Smooth muscle cell (in vitro differentiated cells): ENCODE measurements around the gene WDPCP. TPM values are rescaled to one million over a fixed set of nuclear protein-coding genes. Genes with fewer than 3 reads are reported as not detected.
"Not testable (repeated sequence)": the region's sequence is repeated elsewhere in the genome, so short reads cannot be mapped to it uniquely, and the experiment has no call there.

Experiments
- DNase-seq: peaks from one replicate; lab custom pipeline; 2025; ENCODE audit not compliant: unreplicated experiment; lab: John Stamatoyannopoulos, UW
- H2AFZ ChIP-seq: fragments of 200-600 bp; sonication (generic); 2 replicates; pipeline ENCODE4 v1.6.0; 2016; ENCODE audit warnings: antibody characterized with exemption, low read depth, mild to moderate bottlenecking
- H3F3A ChIP-seq: fragments of 200-600 bp; sonication (generic); 2 replicates; pipeline ENCODE4 v1.6.0; 2017; ENCODE audit warnings: antibody characterized with exemption, low read depth
- H3K27ac ChIP-seq: fragments of 200-600 bp; sonication (generic); 2 replicates; pipeline ENCODE4 v1.5.1; 2016; ENCODE audit warnings: low read depth, mild to moderate bottlenecking
- H3K27me3 ChIP-seq: fragments of 200-600 bp; sonication (generic); 2 replicates; pipeline ENCODE4 v1.6.1; 2016; ENCODE audit warnings: low read depth, mild to moderate bottlenecking
- H3K36me3 ChIP-seq: fragments of 200-600 bp; sonication (generic); 2 replicates; pipeline ENCODE4 v1.5.1; 2016; ENCODE audit warnings: low read depth
- H3K4me1 ChIP-seq: fragments of 200-600 bp; sonication (generic); 2 replicates; pipeline ENCODE4 v1.5.1; 2016; ENCODE audit warnings: low read depth
- H3K4me2 ChIP-seq: fragments of 200-600 bp; sonication (generic); 2 replicates; pipeline ENCODE4 v1.6.0; 2016; ENCODE audit warnings: mild to moderate bottlenecking
- H3K4me3 ChIP-seq: fragments of 200-600 bp; sonication (generic); 2 replicates; pipeline ENCODE4 v1.5.1; 2016; ENCODE audit warnings: mild to moderate bottlenecking
- H3K79me2 ChIP-seq: fragments of 200-600 bp; sonication (generic); 2 replicates; pipeline ENCODE4 v1.6.0; 2016; ENCODE audit warnings: low read depth, mild to moderate bottlenecking
- H3K9ac ChIP-seq: fragments of 200-600 bp; sonication (generic); 2 replicates; pipeline ENCODE4 v1.6.0; 2016; ENCODE audit warnings: low read depth
- H3K9me3 ChIP-seq: fragments of 200-600 bp; sonication (generic); replicated peaks from 2 replicates; pipeline ENCODE4 v1.5.1; 2016; ENCODE audit warnings: low read depth
- H4K20me1 ChIP-seq: fragments of 200-600 bp; sonication (generic); 2 replicates; pipeline ENCODE4 v1.6.0; 2016; ENCODE audit warnings: low read depth
- WGBS: methylation state at CpG from one replicate; pipeline ENCODE4 v1.1.7; 2016; ENCODE audit warnings: low lambda C conversion rate; 5-methylcytosine and 5-hydroxymethylcytosine counted together
- polyA plus RNA-seq: library from polyadenylated mRNA; unstranded; fragments of >200 nt; fragmentation: Nextera tagmentation; extraction: Ambion mirVana; gene quantifications from 2 replicates; pipeline ENCODE4 v1.2.1, GENCODE V29; 2016
- total RNA-seq: library from RNA; depleted of rRNA; stranded (reverse); fragments of >200 nt; gene quantifications from 2 replicates; pipeline ENCODE4 v1.2.3, GENCODE V29; 2014
- TF ChIP-seq, protein P1 (sequence below): fragments of 200-600 bp; sonication (generic); IDR thresholded peaks from 2 replicates; pipeline ENCODE4 v1.5.1; 2017; ENCODE audit warnings: borderline replicate concordance, mild to moderate bottlenecking, antibody characterized with exemption; ENCODE audit not compliant: insufficient read depth, poor library complexity, severe bottlenecking

WDPCP gene
- total and polyA plus RNA-seq, 2 experiments from 2014 or later, result 7.5 to 8.1 TPM

GRCh38 chr2:63408530-63408929 lies 179.7 kb downstream of the WDPCP start:
- H3K79me2 ChIP-seq, result no peaks in the 10 kb centered on the region
- no peak overlapping the region for H3K4me2 ChIP-seq
- DNase-seq, result no peak
- H3K9ac ChIP-seq, result no peak overlapping the region
- no peak overlapping the region for H3K27ac ChIP-seq
- H2AFZ ChIP-seq, result no peak overlapping the region
- no peaks in the 10 kb centered on the region for H3F3A ChIP-seq
- WGBS, result 78% methylated on average over 5 of the region's 5 CpGs
- peaks cover 2% of the 10 kb centered on the region for H3K36me3 ChIP-seq
- H3K27me3 ChIP-seq, result no peaks in the 10 kb centered on the region
- no peaks in the 10 kb centered on the region for H3K4me1 ChIP-seq
- H3K9me3 ChIP-seq, result no peaks in the 10 kb centered on the region
- H4K20me1 ChIP-seq, result no peaks in the 10 kb centered on the region
- H3K4me3 ChIP-seq, result no peak overlapping the region
- TF ChIP-seq, protein P1, sequence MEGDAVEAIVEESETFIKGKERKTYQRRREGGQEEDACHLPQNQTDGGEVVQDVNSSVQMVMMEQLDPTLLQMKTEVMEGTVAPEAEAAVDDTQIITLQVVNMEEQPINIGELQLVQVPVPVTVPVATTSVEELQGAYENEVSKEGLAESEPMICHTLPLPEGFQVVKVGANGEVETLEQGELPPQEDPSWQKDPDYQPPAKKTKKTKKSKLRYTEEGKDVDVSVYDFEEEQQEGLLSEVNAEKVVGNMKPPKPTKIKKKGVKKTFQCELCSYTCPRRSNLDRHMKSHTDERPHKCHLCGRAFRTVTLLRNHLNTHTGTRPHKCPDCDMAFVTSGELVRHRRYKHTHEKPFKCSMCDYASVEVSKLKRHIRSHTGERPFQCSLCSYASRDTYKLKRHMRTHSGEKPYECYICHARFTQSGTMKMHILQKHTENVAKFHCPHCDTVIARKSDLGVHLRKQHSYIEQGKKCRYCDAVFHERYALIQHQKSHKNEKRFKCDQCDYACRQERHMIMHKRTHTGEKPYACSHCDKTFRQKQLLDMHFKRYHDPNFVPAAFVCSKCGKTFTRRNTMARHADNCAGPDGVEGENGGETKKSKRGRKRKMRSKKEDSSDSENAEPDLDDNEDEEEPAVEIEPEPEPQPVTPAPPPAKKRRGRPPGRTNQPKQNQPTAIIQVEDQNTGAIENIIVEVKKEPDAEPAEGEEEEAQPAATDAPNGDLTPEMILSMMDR, result no peak

GRCh38 chr2:63406641-63407040 lies 181.6 kb downstream of the WDPCP start:
- Histone ChIP-seq H3K79me2 (no peaks in the 10 kb centered on the region), H3K27ac (no peak overlapping the region), H2AFZ (no peak overlapping the region), H3K27me3 (no peaks in the 10 kb centered on the region), H3F3A (no peaks in the 10 kb centered on the region), H3K9me3 (no peaks in the 10 kb centered on the region), H4K20me1 (no peaks in the 10 kb centered on the region), H3K4me3 (no peak overlapping the region), H3K9ac (no peak overlapping the region), H3K36me3 (peaks cover 3% of the 10 kb centered on the region), H3K4me1 (no peaks in the 10 kb centered on the region), H3K4me2 (no peak overlapping the region)
- TF ChIP-seq, protein P1, result no peak
- DNase-seq, result no peak
- WGBS, result 90% methylated on average over 1 of the region's 1 CpG

DNA sequence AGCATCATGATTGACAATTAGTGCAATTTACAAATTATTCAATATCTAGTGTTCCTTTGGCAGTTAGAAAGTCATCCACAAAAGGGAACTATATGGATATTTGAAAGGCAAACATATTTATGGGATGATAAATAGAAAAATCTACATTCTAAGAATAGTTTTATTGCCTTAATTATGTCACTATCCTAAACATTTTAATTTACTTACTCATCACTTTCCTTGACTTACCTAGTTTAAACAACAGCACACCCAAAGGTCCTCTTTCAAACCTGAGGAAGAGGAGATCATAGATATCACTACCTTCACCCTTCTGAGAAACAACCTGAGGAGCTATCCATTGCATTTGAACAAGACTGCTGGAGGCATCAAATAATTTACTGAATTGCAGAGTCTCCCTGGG lies 184.5 kb downstream of the WDPCP start:
- DNase-seq, result no peak
- no peaks in the 10 kb centered on the region for H3K9me3 ChIP-seq

DNA sequence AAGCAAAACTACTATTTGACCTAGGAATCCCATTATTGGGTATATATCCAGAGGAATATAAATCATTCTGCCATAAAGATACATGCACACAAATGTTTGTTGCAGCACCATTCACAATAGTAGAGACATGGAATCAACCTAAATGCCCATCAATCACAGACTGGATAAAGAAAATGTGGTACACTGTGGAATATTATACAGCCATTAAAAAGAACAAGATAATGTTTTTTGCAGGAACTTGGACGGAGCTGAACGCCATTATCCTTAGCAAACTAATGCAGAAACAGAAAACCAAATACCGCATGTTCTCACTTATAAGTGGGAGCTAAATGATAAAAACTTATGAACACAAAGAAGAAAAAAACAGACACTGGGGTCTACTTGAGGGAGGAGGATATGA lies 185.4 kb downstream of the WDPCP start:
- not testable (repeated sequence) for DNase-seq, H3K4me3 ChIP-seq, H3K79me2 ChIP-seq, H3K27me3 ChIP-seq, H3K4me2 ChIP-seq, H3K36me3 ChIP-seq, H4K20me1 ChIP-seq, H3F3A ChIP-seq, H3K9ac ChIP-seq, H2AFZ ChIP-seq, H3K4me1 ChIP-seq, H3K27ac ChIP-seq, H3K9me3 ChIP-seq
- 78% methylated on average over 3 of the region's 3 CpGs for WGBS

More for the DNA sequence above, 184.5 kb downstream of the WDPCP start:
- Histone ChIP-seq H3K27ac (no peak overlapping the region), H3K27me3 (no peaks in the 10 kb centered on the region), H3K4me3 (no peak overlapping the region), H3F3A (no peaks in the 10 kb centered on the region), H3K79me2 (no peaks in the 10 kb centered on the region), H3K4me2 (no peak overlapping the region), H2AFZ (no peak overlapping the region), H3K9ac (no peak overlapping the region), H3K36me3 (peaks cover 3% of the 10 kb centered on the region), H3K4me1 (no peaks in the 10 kb centered on the region), H4K20me1 (no peaks in the 10 kb centered on the region)
- TF ChIP-seq, protein P1, result no peak
